GM21447 (cell line): ENCODE results near the gene MOK.
A peak's percentile ranks its signal among the peaks of the same experiment; 100 is the strongest.
"Not testable (repeated sequence)": the region's sequence is repeated elsewhere in the genome, so short reads cannot be mapped to it uniquely, and the experiment has no call there.

Experiments used
- ATAC-seq: cut with Tn5 transposase; IDR thresholded peaks from one replicate; pipeline ENCODE4 v1.9.1; 2021; ENCODE audit not compliant: unreplicated experiment

The MOK gene

DNA sequence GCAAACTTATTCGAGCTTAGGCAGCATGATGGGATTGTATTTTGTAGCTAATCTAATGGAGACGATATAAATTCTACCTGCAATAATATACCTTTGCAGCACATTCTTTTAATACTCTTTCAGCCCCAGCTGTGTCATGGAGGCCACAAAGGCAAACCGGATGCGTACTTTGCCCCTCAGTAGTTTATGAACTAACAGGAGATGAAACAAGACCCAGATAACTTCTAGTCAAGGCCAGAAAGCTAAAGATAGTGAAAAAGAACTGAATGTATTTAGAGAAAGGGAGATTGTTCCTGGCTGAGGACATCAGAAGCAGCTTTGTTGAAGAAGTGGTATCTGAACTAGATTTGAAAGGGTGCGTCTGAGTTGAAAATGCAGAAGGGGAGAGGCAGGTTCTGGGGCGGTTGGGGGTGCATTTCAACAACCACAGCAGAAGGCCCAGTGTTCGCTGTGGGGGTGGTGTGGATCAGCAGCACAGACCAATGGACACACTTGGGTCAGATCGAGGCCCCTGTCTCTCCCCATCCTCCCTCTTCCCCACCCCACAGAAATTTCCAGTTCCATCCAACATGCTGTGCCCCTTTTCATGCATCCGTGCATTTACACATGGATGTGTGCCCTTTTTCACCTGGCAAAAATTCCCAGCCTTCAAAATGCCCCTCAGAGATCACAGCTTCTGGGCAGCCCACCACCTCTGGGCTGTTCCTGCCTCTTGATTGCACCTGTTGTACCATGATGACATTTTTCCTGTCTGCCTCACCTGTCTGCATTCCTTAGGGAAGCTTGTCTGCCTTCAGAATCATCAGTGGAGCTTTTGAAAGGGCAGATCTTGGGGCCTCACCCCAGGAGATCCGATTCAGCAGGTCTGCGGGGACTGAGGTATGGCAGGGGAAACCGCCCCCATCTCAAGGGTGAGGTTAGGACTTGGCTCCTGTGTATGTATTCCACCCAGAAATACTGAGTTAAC is 16.8 kb upstream of the MOK start:
- no peak for ATAC-seq

DNA sequence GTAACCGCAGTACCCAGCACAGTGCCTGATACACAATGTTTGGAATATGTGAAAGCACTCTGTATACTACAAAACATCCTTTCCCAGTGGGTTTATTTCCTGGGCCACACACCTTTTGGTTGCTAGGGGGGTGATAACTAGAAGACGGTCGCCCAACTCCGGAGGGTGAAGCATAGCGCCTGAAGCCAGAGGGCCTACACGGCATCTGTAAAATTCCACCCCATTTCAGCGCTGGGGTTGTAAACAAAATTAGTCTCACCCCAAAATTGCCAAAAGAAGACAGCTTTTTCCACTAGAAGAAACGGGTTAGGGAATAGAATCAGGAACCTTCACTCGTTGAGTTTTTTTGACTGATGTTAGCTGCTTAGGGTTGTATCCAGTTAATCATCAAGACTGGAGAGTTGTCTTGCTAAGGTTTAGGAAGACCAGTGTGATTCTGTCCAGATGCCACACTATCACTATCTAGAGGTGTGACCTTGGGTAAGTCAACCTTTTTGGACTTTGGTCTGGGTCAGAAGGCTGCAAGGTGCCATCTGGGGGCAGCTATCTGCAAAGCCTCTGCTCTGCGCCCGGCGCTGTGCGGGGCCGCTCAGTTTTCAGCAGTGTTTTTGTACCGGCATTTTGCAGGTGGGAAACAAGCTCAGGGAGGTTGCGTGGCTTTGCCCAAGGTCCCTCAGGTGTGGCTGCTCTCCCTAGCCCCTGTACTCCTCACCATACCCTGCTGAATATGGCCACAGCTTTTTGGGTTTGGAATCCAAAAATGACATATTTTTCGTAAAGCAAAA is 15.9 kb upstream of the MOK start:
- no peak for ATAC-seq

DNA sequence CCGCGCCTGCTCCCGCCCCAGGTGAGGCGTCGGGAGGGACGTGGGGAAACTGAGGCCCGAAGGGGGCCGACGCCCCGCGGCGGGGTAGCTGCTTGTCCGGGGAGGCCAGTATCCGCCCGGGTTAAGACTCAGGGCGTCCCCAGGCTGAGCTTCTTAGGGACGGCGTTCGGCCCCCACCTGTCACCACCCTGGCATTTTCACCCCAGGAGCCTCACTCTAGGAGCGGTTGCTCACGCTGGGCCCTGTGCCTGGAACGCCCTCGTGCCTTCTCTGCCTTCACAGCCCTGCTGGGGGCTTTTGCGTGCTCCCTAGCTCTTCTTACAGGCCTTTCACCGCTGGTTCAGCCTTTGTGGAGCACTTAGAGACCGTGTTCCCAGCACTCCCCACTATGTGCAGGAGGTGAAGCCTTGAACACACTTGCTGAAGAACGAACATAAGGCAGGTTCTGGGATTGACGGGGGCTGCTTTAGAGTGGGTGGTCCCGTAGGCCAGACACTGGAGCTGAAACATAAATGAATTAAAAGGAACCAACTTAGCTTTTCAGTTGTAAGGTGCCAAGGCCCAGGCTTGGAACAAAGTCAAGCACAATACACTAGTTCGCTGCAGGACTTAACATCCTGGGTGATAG is 15.2 kb upstream of the MOK start:
- peak; percentile 11 for ATAC-seq

DNA sequence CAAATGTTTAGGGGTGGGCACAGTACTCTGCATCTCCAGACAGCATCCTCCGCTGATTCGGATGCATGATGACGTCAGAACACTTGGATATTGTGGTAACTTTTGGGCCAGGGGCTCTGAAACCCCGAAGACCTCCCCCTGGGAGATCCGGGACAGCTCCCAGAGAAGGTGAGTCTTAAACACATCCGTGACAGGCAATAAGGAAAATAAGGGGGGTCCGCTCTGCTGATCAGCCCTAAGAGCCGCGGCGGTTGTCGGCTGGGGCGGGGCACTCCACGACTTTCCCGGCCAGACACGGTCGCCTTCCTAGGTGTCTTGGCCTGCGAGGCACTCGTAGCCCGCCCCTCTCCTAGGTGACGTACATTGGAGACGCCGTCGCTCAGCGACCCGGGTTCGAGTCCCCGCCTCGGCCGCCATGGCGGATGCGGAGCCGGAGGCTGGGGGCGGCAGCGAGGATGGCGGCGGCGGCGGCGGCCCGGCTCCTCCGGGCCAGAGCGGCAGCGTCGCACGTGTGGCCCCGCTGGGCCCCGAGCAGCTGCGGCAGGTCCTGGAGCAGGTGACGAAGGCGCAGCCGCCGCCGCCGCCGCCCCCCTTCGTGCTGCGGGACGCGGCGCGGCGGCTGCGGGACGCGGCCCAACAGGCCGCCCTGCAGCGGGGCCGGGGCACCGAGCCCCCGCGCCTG is 14.5 kb upstream of the MOK start, which contains the start of gene ZNF839:
Gene ZNF839, plus strand, starts transcription at position 396 of the 682 bp plus-strand sequence. Its CDS starts 20 bp downstream, at position 416.
- peak; percentile 45 for ATAC-seq

DNA sequence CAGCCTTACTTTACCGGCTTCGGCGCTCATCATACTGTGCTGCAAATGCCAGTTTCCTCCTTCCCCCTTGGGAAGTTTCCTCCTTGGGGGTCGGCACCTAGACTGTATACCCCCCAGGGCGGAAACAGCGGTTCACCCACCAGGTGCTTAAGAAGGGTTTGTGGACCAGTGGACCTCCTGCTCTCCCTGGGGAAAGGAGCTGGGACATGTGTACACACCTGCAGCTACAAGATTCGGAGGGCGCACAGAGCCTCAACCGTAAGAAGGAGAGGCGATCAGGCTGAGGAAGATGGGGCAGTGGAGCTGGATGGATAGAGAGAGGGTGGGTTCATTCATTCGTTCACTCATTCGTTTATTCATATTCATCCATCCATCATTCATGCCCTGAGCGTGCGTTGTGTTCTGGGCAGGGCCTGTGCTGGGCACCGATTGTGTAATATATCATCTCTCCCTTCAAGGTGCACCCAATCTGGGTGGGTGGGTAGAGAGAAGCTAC is 13.9 kb upstream of the MOK start:
- no peak for ATAC-seq

DNA sequence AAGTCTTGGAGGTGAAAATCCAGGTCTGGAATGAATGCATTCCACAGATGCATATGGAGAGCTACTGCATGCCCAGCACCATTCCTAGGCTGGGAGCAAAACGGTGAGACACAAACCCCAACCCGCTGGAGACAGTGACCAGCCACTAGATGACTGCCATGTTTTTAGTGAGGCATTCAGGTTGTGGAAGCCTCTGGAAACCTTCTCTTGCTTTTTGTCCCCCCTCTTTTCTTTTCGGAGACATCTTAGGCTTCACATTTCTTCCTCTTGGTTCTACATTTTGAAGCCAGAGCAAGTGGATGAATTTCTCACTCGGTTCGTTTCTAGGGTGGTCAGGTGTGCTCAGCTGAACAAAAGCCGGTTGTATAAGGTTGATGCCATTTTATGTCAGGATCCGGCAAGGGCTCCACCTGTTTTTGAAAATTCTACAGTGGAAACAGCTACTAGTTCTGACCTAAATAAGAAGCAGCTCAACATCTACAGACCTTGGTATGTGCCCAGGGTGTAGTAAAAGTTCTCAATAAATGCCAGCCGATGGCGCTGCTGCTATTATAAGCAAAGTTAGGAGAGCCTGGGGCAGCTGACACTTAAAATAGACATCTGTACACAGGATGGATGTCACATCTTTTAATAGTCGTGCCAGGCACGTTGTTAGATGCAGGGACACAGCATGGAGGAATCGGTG is 12.7 kb upstream of the MOK start:
- no peak for ATAC-seq

DNA sequence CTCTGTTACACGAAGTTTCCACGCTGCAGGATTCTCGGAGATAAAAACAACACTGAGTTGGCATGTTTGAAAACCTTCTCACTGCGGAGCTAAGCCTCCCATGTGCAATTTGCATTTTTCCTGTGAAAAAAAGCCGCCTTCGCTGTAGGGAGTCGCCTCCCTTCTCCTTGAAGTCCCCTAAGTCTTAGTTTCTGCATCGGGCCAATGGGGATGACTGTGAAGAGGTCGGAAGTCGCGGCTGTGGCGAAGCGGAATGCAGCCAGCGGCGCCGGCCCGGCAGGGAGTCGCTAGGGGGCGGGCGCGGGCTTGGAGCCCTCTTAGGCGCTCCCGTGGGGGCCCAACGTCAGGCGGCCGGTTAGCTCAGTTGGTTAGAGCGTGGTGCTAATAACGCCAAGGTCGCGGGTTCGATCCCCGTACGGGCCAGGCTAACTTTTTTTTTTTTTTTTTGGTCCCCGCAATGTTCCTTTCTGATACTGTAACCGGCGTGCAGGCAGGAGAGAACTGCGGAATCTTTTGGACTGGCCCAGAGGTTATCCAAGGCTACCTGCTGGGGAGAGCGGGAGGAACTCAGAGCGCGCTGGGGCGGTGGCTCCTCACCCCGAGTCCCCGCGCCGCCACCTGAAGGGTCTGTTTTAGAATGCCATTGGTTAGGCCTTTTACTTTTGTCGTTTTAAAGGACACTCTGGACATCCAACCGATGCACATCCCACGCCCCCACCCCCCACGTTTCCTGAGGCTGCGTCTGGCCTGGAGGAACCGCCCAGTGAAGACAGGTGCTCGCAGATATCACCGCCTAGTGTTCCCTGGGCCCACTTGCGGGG is 12.0 kb upstream of the MOK start:
- ATAC-seq: peak; percentile 56

DNA sequence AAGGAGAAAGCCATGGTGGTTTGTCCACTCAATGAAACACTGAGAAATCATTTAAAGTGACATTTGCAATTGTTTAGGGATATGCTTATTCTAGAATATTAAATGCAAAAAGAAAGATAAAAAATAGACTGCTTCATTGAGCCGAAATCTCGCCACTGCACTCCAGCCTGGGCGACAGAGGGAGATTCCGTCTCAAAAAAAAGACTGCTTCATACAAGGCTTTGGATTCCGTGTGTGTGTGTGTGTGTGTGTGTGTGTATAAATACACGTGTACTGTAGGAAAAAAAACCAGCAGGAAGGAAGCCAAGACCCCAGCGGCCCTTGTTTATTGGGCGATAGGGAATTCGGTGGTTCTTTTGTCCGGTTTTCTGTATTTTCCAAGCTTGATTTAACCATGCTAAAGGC is 11.4 kb upstream of the MOK start:
- ATAC-seq: no peak

DNA sequence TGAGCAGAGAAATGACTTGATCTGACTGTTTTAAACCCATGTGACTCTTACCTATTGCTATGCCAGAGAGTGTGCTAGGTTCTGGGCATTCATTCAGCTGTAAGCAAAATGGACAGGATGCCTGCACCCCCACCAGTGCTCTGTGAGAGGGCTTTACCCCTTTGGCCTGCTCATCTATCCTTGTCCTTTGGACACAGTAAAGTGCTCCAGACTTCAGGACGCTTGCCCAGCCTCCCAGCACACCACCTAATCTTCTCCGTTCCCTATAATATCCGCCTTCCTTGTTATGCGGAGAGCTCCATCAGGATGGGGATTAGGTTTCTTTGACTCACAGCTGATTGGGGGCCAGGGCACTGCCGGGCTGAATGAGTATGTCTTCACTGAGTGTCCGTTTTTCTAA is 10.2 kb upstream of the MOK start:
- no peak for ATAC-seq

DNA sequence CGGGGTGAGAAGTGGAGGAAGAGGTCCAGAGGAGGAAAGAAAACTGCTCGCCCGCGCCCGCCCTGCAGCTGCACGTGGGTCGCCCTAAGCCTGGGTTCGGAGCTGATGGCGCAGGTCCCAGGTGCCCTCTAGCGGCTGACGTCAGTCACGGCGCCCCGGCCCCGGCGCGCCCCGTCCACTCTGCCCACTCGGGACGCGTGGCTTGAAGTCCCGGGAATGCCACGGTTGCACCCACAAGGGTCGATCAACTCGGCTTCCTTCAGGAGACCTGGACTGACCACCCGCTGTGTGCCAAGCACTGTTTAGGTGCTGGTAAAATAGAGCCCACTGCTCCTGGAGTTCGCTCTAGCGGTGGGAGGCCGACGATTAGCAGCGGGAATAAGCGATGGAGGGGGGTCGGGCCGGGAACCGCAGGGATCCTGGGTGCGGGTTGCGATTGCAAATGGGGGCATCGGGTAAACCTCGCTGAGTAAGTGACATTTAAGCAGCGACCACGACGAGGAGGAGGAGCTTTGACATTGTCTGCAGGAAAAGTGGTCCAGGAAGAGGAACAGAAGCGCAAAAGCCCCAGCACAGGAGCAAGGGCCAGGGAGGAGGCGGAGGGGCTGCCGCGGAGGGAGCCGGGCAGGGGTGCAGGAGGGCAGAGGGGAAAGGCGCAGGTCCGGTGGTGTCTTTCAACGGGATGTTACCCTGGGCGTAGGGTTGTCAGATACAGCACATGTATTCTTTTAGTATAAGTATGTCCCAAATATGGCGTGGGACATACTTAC is 9.5 kb upstream of the MOK start:
- ATAC-seq: peak; percentile 45

DNA sequence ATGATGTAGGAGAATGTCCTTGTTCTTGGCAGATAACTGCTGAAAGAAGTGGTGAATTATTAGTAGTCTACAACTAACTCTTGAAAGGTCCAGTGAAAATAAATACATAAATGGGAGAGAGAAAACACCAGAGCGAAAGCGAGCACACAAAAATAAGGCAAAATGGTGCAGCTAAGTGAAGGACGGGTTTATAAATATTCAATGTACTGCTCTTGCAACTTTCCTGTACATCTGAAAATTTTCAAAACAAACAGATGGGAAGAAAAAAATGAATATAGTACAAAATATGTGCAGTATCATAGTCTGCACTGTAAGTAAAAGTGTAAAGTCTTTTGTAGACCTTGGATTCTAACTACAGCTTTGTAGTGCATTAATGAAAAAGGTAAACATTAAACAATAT is 1.3 kb downstream of the MOK start:
- no peak for ATAC-seq

DNA sequence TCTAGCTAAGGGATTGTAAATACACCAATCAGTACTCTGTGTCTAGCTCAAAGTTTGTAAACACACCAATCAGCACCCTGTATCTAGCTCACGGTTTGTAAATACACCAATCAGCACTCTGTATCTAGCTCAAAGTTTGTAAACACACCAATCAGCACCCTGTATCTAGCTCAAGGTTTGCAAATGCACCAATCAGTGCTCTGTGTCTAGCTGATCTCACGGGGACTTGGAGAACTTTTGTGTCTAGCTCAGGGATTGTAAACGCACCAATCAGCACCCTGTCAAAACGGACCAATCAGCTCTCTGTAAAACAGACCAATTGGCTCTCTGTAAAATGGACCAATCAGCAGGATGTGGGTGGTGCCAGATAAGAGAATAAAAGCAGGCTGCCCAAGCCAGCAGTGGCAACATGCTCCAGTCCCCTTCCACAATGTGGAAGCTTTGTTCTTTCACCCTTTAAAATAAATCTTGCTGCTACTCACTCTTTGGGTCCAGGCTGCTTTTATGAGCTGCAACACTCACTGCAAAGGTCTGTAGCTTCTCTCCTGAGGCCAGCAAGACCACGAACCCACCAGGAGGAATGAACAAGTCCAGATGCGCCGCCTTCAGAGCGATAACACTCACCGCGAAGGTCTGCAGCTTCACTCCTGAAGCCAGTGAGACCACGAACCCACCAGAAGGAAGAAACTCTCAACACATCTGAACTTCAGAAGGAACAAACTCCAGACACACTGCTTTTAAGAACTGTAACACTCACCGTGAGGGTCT is 6.5 kb downstream of the MOK start:
- ATAC-seq: not testable (repeated sequence)

DNA sequence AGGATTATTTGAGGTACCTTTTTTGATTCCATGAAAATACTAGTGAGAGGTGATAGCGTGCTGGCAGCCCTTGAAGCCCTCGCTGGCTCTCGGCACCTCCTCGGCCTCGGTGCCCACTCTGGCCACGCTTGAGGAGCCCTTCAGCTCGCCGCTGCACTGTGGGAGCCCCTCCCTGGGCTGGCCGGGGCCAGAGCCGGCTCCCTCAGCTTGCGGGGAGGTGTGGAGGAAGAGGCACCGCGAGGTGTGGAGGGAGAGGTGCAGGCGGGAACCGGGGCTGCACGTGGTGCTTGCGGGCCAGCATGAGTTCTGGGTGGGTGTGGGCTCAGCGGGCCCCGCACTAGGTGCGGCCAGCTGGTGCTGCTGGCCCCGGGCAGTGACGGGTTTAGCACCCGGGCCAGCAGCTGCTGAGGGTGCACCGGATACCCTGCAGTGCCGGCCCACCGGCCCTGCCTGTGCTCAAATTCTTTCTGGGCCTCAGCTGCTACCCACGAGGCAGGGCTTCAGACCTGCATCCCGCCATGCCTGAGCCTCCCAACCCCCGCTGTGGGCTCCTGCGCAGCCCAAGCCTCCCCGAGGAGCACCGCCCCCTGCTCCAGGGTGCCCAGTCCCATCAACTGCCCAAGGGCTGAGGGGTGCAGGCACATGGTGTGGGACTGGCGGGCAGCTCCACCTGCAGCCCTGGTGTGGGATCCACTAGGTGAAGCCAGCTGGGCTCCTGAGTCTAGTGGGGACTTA is 7.4 kb downstream of the MOK start:
- ATAC-seq: no peak

DNA sequence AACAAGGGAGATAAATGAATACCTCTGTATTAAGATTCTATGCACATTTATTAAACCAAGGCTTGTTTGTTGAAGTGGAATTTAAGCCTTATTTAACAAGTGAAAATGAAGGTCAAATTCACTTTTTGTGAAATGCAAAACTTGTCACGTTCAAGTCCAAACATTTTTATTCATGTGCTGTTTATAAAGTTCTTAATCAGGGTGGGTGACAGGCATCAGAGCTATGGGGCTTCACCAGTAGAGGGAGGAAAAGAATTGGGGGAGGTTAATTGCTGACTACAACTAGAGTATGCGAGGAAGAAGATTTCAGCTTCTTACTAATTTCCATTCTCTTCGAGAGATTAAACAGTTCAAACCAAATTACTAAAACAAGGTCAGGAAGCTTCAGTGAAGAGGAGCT is 9.7 kb downstream of the MOK start:
- no peak for ATAC-seq

DNA sequence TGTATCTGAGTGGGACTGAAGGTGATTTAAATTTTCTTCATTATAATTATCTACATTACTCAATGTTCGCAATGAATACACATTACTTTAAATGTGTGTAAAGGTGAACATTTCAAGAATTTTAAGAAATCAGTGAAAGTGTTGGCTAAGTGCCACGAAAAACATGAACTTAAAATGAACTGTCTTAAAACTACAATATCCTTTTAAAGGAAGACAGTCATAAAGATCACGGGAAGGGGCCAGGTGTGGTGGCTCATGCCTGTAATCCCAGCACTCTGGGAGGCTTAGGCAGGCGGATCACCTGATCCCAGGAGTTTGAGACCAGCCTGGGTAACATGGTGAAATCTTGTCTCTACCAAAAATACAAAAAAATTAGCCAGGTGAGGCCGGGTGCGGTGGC is 11.2 kb downstream of the MOK start:
- no peak for ATAC-seq

DNA sequence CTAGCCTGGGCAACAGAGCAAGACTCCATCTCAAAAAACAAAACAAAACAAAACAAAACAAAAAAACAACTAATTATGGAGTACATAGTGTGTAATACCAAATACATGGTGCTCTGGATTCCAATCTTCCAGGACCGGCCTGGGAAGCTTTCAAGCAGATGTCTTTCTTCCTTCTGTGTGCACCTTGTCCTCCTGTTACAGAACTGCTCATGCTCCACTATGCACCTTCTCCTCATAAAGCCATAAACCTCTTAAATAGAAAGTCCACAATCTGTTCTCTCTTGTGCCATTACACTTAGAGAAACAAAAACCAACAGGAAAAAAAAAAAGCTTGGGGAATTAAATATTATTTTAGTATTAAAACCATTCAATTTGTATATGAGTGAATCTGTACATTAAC is 12.5 kb downstream of the MOK start:
- no peak for ATAC-seq

DNA sequence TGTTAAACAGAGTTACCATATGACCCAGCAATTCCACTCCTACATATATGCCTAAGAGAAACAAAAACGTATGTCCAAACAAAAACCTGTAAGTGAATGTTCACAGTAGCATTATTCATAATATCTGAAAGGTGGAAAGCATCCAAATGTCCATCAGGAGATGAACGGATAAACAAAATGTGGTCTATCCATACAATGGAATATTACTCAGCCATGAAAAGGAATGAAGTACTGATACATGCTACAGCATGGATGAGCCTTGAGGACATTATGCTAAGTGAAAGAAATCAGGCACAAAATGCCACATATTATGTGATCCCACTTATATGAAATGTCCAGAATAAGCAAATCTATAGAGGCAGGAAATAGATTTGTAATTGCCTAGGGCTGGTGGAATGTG is 16.8 kb downstream of the MOK start:
- no peak for ATAC-seq
